Adipocyte (in vitro differentiated cells): ENCODE data around the gene RSU1.

Source experiments
- DNase-seq: peaks from one replicate; pipeline ENCODE4 v3.0.0-alpha.2; 2015; ENCODE audit warnings: low read depth
- H3K27me3 ChIP-seq: replicated peaks from 2 replicates; pipeline ENCODE4 v1.7.0; 2013; ENCODE audit warnings: mild to moderate bottlenecking, low read length, moderate library complexity; ENCODE audit not compliant: control insufficient read depth, insufficient read depth
- H3K36me3 ChIP-seq: 2 replicates; pipeline ENCODE4 v1.7.0; 2013; ENCODE audit warnings: low read length, mild to moderate bottlenecking, moderate library complexity; ENCODE audit not compliant: control insufficient read depth, insufficient read depth, severe bottlenecking
- H3K4me1 ChIP-seq: 2 replicates; pipeline ENCODE4 v1.7.0; 2013; ENCODE audit warnings: mild to moderate bottlenecking, low read length, moderate library complexity; ENCODE audit not compliant: control insufficient read depth, insufficient read depth
- H3K4me3 ChIP-seq: 2 replicates; pipeline ENCODE4 v1.7.0; 2013; ENCODE audit warnings: mild to moderate bottlenecking, low read length, moderate library complexity
- H3K9ac ChIP-seq: 2 replicates; pipeline ENCODE4 v1.7.0; 2013; ENCODE audit warnings: mild to moderate bottlenecking, low read length, moderate library complexity
- H3K9me3 ChIP-seq: 2 replicates; pipeline ENCODE4 v1.7.0; 2013; ENCODE audit warnings: mild to moderate bottlenecking, low read length, moderate library complexity; ENCODE audit not compliant: control insufficient read depth

The RSU1 gene

DNA sequence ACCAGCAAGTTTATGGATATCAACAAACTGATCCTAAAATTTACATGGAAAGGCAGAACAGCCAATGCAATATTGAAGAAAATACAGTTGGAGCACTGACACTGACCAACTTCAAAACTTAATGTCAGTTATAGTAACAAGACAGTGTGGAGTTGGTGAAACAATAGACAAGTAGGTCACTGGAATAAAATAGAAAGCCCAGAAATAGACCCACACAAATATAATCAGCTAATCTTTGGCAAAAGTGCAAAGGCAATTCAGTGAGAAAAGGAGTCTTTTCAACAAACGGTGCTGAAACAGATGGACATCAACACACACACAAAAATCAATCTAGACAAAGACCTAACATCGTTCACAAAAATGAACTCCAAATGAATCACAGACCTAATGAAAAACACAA is 13.8 kb downstream of the RSU1 start:
- Histone ChIP-seq H3K9ac (no peak overlapping the region), H3K36me3 (peaks cover 13% of the 10 kb centered on the region), H3K27me3 (no peaks in the 10 kb centered on the region), H3K4me3 (no peak overlapping the region), H3K9me3 (no peaks in the 10 kb centered on the region), H3K4me1 (no peaks in the 10 kb centered on the region)
- no peak for DNase-seq

DNA sequence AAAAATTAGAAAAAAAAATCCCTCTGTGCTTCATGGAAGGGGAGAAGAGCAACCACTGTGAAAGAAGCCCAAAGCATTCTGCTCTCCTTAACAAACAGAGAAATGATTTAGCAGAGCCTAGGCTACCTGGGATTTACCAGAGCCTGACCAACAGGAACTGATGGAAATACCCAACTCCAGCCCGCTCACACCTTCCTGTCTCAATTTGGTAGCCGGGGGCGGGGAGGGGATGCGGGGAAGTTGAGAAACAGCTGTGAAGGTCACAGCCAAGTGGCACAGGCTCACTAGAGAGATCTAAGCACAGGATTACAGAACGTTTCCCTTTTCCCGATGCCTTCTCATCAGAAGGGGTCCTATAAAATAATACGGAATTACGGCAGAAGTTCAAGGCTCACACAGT is 17.6 kb downstream of the RSU1 start:
- no peak overlapping the region for H3K4me3 ChIP-seq
- H3K9me3 ChIP-seq = no peaks in the 10 kb centered on the region
- no peaks in the 10 kb centered on the region for H3K27me3 ChIP-seq
- no peak for DNase-seq
- H3K36me3 ChIP-seq = peaks cover 4% of the 10 kb centered on the region
- H3K9ac ChIP-seq = no peak overlapping the region
- H3K4me1 ChIP-seq = no peaks in the 10 kb centered on the region

DNA sequence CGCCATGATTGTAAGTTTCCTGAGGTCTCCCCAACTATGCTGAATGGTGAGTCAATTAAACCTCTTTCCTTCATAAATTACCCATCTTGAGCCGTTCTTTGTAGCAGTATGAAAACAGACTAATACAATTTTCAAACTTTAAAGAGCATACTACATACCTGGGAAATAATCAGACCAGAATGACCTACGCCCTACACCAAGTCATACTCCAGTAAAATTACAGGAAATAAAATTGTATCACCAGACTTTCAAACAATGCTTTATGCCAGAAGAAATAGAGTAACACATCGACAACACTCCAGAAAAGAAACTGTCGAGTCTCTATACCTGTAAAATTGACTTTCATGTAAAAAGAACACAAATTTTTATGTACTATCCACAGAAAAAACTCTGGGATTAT is 18.7 kb downstream of the RSU1 start:
- Histone ChIP-seq H3K9me3 (no peaks in the 10 kb centered on the region), H3K4me1 (no peaks in the 10 kb centered on the region), H3K27me3 (no peaks in the 10 kb centered on the region), H3K9ac (no peak overlapping the region), H3K4me3 (no peak overlapping the region), H3K36me3 (peaks cover 4% of the 10 kb centered on the region)
- no peak for DNase-seq

DNA sequence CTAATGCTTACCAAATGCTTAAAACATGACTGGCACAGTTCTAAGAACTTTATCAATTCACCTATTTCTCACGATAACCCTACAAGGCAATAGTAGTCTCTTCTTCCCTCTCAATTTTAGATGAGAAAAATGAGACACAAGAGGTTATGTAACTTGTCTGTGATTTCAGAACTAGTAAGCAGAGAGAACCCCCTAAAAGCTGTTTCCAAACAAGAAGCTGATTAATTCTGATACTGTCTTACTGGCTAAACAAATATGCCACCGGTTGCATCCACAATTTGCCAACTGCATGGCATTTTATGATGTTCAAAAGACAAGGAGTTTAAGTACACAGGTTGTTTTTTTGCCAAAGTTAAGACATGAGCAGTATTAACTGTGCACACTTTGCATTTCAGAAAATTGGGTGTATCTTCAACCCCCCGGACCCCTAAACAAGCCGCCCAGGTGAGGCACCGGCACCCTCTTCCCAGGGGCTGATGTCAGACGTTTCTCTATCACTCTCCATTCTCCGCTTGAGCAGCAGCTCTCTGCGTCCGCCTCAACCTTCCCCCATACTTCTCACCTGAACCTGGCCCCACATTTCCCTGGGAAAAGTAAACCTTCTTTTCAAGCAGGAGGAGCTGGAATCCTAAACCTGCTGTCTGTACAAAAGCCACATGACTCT is 21.7 kb downstream of the RSU1 start:
- H3K36me3 ChIP-seq = peaks cover 14% of the 10 kb centered on the region
- no peaks in the 10 kb centered on the region for H3K9me3 ChIP-seq
- no peaks in the 10 kb centered on the region for H3K27me3 ChIP-seq
- H3K4me3 ChIP-seq = no peak overlapping the region
- no peaks in the 10 kb centered on the region for H3K4me1 ChIP-seq
- no peak overlapping the region for H3K9ac ChIP-seq
- no peak for DNase-seq

DNA sequence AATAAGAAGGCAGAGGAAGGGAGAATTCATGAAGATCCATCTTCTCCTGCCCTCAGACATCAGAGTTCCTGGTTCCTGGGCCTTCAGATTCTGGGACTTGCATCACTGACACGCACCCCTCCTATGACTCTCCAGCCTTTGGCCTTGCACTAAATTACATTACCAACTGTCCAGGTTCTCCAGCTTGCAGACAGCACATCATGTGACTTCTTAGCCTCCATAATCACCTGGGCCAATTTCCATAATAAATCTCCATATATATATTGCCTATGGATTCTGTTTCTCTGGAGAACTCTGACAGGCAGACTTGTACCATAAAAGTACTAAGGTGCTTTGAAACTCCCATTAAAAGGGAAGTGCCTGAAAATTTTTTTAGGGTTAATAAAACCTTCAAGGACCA is 23.2 kb downstream of the RSU1 start:
- H3K36me3 ChIP-seq = peaks cover 19% of the 10 kb centered on the region
- DNase-seq = no peak
- H3K9ac ChIP-seq = no peak overlapping the region
- no peaks in the 10 kb centered on the region for H3K9me3 ChIP-seq
- no peaks in the 10 kb centered on the region for H3K27me3 ChIP-seq
- H3K4me3 ChIP-seq = no peak overlapping the region
- no peaks in the 10 kb centered on the region for H3K4me1 ChIP-seq

DNA sequence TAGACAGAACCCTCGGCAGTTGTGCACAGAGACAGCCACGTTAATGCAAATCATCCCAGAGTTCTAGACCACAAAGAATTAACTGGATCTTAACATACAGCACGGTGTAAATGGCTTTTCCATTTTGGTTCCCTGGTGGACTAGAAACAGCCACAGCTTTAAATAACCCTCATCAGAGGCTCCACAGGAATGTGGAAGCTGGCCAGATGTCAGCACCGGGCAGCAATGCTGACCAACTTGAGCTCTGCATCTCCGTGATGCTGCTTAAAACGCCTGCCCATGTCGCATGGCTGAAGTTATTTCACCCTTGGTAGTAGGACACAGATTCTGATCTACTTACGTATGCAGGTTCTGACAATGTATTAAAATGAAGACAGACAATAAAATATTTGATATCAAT is 24.5 kb downstream of the RSU1 start:
- no peaks in the 10 kb centered on the region for H3K4me1 ChIP-seq
- H3K27me3 ChIP-seq = no peaks in the 10 kb centered on the region
- peaks cover 23% of the 10 kb centered on the region for H3K36me3 ChIP-seq
- no peak overlapping the region for H3K9ac ChIP-seq
- H3K4me3 ChIP-seq = no peak overlapping the region
- no peaks in the 10 kb centered on the region for H3K9me3 ChIP-seq
- DNase-seq = peak; percentile 33

DNA sequence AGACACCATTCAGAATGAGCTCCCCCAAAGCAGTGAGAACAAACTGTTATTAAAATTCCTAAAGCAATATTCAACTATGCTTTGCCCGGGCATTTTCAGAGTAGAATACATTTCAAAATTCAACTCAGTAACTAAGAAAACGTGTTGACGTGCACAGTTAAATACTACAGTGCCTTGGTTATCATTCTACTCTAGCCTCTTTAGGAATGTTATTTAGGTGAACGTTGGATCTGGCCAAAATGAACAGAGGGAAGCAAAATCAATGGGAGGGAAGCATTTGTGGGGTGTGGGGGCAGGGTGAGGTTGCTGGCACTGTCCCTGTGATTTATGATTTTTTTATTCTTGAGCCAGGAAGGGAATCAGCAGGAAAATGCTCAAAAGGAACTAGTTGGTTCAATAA is 27.5 kb downstream of the RSU1 start:
- H3K36me3 ChIP-seq = peaks cover 23% of the 10 kb centered on the region
- no peak overlapping the region for H3K9ac ChIP-seq
- no peaks in the 10 kb centered on the region for H3K4me1 ChIP-seq
- H3K27me3 ChIP-seq = no peaks in the 10 kb centered on the region
- DNase-seq = no peak
- no peak overlapping the region for H3K4me3 ChIP-seq
- no peaks in the 10 kb centered on the region for H3K9me3 ChIP-seq

DNA sequence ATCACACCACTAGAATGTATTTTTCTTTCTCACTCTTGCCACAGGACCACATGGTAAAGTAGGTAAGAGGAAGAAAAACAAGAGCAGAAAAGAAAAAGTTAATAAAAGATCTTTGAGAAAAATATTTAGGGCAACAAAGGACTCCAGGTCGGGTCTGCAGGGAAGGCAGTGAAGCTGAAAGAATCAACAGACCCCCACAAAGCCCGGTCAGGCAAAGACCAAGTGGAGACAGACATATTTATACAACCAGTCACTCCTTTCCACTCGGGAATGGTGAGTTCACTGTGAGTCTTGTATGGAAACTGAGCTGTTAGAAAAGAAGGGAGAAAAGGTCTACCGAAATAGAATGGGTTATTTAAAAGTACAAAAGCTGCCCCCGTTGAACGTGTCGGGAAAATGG is 28.0 kb downstream of the RSU1 start:
- Histone ChIP-seq H3K27me3 (no peaks in the 10 kb centered on the region), H3K4me3 (no peak overlapping the region), H3K9me3 (no peaks in the 10 kb centered on the region), H3K4me1 (no peaks in the 10 kb centered on the region), H3K9ac (no peak overlapping the region), H3K36me3 (peaks cover 23% of the 10 kb centered on the region)
- DNase-seq = no peak

DNA sequence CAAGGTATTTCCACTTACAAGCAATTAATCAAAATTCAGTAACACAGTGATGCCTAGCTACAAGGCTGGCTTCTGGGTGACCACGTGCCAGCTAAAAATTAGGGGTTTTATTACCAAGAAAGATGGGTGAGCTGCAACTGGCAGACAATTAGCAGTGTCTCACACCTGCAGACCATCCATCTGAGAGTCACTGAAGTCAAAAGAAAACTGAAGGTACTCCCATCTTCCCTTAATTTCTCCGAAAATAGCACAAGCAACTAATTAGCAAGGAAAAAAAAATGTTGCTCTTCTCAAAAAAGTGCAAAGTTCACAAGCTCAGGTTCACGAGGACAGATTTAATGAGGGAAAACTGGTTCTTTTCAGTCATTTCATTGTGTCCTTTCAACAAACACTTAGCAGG is 28.4 kb downstream of the RSU1 start:
- no peaks in the 10 kb centered on the region for H3K27me3 ChIP-seq
- no peak overlapping the region for H3K9ac ChIP-seq
- no peak overlapping the region for H3K4me3 ChIP-seq
- no peaks in the 10 kb centered on the region for H3K4me1 ChIP-seq
- peaks cover 21% of the 10 kb centered on the region for H3K36me3 ChIP-seq
- H3K9me3 ChIP-seq = no peaks in the 10 kb centered on the region
- DNase-seq = no peak

DNA sequence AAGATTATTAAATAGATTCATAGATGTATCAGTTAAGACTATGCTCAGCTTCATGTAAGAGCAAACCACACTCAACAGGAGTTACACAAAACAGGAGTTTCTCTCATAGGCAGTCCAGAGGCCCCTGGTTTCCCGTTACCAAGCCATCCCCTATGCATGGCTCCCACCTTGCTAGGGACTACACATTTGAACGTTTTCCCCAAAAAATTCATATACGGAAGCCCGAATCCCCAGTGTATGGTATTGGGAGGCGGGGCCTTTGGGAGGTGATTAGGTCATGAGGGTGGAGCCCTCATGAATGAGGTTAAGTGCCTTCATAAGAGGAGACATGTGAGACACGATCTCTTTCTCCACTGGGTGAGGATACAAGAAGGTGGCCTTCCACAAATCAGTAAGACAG is 29.1 kb downstream of the RSU1 start:
- H3K36me3 ChIP-seq = peaks cover 15% of the 10 kb centered on the region
- DNase-seq = no peak
- no peaks in the 10 kb centered on the region for H3K4me1 ChIP-seq
- H3K9ac ChIP-seq = no peak overlapping the region
- H3K4me3 ChIP-seq = no peak overlapping the region
- no peaks in the 10 kb centered on the region for H3K9me3 ChIP-seq
- H3K27me3 ChIP-seq = no peaks in the 10 kb centered on the region

DNA sequence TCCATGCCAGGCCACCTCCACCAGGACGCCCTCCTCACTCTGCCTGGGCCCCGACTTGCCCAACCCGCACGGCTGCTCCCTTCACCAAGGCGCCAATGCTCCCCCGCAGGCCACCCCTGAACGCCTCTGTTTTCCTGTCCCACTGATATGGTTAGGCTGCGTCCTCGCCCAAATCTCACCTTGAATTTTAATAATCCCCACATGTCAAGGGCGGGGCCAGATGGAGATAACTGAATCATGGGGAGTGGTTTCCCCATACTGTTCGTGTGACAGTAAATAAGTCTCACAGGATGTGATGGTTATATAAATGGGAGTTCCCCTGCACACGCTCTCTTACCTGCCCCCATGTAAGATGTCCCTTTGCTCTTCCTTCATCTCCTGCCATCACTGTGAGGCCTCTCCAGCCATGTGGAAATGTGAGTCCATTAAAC is 29.8 kb downstream of the RSU1 start:
- Histone ChIP-seq H3K4me1 (no peaks in the 10 kb centered on the region), H3K9ac (no peak overlapping the region), H3K27me3 (no peaks in the 10 kb centered on the region), H3K36me3 (peaks cover 11% of the 10 kb centered on the region), H3K4me3 (no peak overlapping the region), H3K9me3 (no peaks in the 10 kb centered on the region)
- DNase-seq = no peak

DNA sequence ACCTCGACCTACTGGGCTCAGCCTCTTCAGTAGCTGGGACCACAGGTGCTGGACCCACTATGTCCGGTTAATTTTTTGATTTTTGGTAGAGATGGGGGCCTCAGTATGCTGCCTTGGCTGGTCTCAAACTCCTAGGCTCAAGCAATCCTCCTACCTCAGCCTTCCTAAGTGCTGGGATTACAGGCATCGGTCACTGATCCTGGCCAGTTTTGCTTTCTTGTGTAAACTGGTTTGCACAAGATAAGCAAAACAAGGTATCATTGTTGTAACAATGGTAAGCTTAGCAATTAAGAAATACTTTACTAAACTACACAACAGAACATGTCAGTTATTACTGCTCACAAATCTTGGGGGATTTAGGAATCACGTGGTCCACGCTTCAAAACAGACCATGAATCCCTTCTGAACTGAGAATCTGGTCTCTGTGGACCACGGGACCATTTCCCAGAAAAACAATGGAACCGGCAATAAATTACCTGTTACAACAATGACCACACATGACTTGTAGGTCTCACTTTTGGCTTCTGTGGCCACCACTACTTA is 36.8 kb downstream of the RSU1 start:
- peaks cover 9% of the 10 kb centered on the region for H3K4me1 ChIP-seq
- H3K4me3 ChIP-seq = no peak overlapping the region
- H3K9ac ChIP-seq = no peak overlapping the region
- DNase-seq = no peak
- H3K27me3 ChIP-seq = no peaks in the 10 kb centered on the region
- peaks cover 26% of the 10 kb centered on the region for H3K36me3 ChIP-seq
- no peaks in the 10 kb centered on the region for H3K9me3 ChIP-seq
